NCI-H2196 (cell line): ENCODE results near the gene PRSS8.
"Not testable (repeated sequence)": the region's sequence is repeated elsewhere in the genome, so short reads cannot be mapped to it uniquely, and the experiment has no call there.

ENCODE experiments used
- DNase-seq: peaks from one replicate; lab custom pipeline; 2025; ENCODE audit not compliant: unreplicated experiment; lab: John Stamatoyannopoulos, UW

PRSS8 gene

DNA sequence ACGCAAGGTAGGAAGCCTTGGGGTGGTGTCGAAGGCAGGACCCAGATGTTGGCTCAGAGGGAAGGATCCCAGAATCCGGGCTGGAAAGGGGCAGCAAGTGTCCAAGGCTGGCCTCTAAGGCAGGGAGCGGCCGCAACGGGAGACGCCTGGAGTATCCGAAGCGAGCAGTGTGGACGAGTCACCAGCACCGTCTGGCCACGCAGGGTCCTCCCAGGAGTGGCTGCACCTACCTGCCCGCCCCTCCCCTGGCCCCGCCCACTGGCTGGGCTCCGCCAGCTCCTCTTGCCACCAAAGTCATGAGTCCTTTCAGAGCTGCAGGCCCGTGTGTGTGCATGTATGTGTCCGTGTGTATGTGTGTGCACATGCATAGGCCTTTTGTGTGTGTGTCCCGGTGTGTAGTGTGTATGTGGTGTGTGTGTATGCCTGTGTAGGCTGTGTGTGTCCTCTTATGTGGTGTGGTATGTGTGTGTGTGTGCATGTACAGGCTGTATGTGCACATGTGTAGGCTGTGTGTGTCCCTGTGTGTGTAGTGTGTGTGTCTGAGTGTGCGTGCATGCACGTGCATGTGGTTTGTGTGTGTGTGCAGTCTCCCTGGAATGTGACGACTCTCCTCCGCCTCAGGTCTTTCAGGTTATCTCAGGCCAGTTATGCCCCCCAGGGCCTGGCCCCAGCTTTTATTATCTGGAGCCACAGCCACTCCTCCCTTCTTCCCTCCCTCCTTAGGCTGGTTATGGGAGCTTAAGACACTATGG lies at the start of gene PRSS8:
Gene PRSS8 (minus strand): TSS at position 193 of the 752 bp plus-strand sequence. CDS start 229 bp downstream, outside the sequence.
- peak; percentile 56 for DNase-seq

DNA sequence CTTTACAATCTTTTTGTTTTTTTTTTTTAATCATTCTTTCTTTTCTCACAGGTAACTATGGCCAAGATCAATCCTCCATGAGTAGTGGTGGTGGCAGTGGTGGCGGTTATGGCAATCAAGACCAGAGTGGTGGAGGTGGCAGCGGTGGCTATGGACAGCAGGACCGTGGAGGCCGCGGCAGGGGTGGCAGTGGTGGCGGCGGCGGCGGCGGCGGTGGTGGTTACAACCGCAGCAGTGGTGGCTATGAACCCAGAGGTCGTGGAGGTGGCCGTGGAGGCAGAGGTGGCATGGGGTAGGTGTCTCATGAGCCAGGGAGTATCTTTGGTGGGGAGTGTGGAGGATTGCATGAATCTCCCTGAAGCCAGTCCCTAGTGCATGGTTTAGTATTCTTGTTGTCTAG lies 49.4 kb upstream of the PRSS8 start:
- no peak for DNase-seq

DNA sequence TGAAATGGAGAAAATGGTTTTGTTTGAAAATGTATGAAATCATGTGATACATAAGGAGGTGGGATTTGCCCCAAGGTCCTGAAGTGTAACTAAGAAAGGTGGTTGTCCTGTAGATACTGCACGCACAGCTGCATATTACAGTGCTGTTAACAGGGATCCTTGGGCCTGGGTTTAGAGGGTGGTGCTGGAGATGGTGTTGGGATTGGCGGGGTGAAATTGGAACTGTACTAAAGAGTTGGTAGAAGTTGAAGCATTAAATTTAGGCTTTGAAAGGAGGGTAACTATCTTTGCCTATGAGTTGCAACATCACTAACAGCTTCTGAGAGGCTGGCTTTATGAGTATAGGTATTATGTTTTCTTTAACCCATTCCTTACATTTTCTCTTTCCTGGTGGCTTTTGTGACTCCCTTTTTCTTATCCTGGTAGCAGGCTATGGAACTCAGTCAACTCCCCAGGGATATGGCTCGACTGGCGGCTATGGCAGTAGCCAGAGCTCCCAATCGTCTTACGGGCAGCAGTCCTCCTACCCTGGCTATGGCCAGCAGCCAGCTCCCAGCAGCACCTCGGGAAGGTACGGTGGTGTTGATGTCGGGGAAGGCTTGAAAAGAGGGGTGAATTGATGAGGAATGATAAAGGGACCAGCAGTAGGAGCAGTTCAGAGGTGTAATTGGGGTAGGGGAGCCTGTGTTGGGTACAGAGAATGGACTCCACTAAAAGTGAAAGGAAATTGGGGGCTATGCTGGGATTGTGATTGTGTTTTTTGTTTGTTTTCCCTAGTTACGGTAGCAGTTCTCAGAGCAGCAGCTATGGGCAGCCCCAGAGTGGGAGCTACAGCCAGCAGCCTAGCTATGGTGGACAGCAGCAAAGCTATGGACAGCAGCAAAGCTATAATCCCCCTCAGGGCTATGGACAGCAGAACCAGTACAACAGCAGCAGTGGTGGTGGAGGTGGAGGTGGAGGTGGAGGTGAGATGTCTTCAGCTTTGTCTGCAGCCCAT lies 48.2 kb upstream of the PRSS8 start:
- DNase-seq = no peak

DNA sequence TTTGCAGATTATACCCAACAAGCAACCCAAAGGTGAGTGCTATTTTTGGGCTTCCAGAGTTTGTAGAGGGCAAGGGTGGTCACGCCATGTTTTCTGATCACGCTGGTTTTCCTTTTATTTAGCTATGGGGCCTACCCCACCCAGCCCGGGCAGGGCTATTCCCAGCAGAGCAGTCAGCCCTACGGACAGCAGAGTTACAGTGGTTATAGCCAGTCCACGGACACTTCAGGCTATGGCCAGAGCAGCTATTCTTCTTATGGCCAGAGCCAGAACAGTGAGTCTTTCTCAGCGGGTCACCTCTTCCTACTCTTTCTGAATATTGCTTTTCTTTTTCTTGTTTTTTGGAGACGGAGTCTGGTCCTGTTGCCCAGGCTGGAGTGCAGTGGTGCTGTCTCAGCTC lies 46.9 kb upstream of the PRSS8 start:
- no peak for DNase-seq

DNA sequence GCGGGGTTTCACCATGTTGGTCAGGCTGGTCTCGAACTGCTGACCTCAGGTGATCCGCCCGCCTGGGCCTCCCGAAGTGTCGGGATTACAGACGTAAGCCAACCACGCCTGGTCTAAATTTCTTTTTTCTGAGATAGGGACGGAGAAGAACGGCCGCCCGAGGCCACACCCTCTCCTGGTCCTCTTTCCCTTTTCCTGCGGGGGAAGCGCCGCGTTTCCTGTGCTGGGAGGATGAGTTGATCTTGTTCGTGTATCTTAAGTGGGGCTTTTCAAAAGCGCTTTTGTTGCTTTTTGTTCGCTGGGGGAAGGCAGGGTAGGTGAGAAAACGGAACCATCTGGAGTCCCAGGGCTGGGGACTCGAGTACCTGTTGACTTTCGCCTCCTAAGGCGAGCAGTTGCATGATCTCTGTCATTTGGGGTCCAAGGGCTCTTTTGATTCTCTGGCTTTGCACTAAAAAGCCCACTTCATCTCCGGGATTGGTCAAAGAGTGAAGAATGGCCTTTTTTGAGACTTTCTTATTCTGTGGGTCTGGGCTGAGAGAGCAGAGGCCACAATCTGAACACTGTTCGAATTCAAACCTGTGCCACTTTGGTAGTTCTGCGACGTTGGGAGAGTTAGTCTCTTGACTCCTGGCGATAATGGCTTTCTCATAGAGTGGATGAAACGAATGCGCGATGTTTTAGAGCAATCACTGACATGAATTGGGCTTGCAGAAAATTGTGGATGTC lies 45.7 kb upstream of the PRSS8 start:
- no peak for DNase-seq

DNA sequence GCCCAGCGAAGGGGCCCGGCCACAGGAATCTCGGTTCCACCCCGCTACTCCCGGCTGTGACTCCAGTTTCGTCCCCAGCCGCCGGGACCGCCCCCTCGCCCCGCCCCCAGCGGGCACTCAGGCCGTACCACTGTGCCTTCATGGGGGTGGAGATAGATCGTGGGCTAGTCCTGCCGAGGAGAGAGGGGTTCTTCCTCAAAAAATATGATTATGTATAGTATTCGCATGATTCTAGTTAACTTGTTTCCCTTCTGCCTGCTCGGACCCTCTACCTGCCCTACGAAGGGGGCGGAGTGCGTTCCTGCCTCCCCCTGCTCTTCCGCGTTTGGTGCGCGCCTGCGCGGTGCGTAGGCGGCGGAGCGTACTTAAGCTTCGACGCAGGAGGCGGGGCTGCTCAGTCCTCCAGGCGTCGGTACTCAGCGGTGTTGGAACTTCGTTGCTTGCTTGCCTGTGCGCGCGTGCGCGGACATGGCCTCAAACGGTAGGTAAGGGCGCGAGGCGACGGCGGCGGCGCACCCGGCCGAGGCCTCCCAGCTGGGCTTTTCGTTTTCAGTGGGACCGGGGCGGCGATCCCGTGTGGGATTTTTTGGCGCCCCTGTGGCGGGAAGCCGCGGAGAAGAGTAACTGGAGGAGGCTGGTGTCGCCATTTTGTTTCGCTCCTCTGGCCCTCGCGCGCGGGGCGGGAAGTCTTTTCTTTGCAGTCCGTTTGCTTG lies 44.4 kb upstream of the PRSS8 start, which contains the start of gene FUS:
Gene FUS (plus strand): TSS at position 393 of the 713 bp plus-strand sequence. CDS start 76 bp downstream, at position 469.
- peak; percentile 91 for DNase-seq

DNA sequence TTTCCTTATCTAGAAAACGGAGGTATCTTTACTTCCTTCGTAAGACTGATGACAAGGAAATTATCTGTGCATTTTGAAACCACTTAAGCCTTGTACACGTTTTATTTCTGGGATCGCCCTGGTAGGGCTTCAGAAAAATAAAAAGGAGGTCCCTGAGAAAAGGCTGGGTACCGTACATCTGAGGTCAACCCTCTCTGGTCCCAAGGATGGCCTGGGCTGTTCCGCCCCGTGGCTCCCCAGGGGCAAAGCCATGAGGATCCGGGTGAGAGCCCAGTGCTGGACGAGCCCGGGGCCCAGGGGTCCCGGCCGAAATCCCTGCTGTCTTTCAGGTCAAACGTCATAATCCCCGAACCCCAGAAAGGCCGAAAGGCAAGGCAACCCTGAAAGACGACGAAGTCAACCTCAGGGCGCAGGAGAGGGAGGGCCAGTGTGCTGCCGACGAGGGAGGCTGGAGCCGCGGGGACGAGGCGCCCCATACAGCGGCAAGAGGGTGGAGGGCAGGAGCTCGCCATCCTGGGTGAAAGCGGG lies 43.8 kb upstream of the PRSS8 start:
- DNase-seq = no peak

DNA sequence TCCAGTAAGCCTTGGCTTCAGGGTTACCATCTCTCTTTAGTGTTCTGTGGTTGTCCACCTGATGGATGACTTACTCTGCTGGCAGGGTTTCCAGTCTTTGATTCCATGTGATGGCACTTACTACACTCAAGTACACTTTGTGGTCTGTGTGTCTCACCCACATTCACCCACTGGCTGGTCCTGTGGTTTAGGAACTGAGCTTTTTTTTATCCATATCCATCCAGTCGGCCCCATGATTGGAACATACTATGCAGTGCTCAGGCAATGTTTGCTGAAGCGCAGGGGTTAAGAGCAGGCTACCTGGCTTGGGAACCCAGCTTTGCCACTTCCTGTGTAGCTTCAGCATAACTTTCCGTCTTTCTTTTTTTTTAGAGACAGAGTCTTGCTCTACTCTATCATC lies 41.6 kb upstream of the PRSS8 start:
- DNase-seq = peak; percentile 64

DNA sequence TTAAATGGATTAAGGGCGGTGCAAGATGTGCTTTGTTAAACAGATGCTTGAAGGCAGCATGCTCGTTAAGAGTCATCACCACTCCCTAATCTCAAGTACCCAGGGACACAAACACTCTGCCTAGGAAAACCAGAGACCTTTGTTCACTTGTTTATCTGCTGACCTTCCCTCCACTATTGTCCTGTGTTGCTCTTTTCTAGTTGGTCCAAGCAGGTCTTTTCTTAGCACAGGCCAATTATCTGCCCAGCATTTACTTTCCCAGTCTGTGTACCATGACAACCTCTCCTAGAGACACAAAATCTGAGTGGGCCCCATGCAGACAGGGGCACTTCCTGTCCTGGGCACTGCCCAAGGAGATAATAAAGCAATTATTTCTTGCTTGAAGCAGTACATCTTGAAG lies 34.5 kb upstream of the PRSS8 start:
- DNase-seq = peak; percentile 27

DNA sequence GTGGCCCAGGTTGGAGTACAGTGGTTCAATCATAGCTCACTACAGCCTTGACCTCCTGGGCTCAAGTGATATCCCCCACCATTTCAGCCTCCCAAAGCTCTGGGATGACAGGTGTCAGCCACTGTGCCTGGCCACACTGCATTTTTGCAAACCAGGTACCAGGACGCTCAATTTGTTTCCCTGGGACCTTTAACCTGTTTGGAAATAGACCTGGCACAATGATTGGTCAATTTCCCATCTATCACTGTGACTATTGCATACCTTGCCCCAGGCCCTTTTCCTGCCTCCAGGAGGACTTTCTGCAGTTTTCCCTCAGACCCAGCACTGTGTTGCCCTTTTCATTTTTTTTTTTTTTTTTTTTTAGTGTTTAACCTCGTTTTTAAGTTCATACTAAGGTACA lies 33.3 kb upstream of the PRSS8 start:
- no peak for DNase-seq

DNA sequence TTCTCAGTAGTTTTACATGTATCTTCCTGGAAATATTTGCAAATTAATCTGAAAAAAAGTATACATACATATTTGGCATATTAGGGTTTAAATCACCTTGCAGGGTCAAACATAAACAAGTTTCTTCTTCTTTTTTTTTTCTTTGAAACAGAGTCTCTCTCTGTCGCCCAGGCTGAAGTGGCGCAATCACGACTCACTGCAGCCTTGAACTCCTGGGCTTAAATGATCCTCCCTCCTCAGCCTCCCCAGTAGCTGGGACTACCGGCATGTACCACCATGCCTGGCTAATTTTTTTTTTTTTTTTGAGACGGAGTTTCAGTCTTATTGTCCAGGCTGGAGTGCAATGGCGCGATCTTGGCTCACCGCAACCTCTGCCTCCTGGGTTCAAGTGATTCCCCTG lies 31.8 kb upstream of the PRSS8 start:
- DNase-seq = no peak

DNA sequence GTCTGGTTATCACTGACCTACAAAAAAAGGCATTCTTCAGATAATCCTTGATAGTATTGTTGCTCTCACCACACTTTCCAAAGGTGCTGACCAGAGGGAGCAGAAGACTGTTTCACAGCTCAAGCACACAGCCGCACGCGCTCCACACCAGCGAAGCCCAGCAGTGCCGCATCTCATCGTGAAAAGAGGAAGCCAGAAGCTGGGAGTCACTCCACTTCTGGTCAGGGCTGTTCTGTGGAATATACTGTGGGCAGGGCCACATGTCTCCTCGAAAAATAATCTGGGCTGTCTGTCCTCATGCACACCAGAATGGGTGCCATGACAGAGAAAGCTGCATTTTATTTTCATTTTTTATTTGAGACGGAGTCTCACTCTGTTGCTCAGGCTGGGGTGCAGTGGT lies 21.6 kb upstream of the PRSS8 start:
- no peak for DNase-seq

DNA sequence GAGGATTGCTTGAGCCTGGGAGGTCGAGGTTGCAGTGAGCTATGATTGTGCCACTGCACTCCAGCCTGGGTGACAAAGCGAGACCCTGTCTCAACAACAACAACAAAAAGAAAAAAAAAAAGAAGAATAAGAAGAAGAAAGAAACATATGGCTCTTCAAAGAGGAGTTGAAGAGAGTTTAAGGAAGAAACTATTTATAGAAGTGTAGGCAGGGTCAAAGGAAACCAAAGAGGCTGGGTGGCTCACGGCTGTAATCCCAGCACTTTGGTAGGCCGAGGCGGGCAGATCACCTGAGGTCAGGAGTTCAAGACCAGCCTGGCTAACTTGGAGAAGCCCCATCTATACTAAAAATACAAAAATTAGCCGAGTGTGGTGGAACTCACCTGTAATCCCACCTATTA lies 15.4 kb upstream of the PRSS8 start:
- DNase-seq = not testable (repeated sequence)

DNA sequence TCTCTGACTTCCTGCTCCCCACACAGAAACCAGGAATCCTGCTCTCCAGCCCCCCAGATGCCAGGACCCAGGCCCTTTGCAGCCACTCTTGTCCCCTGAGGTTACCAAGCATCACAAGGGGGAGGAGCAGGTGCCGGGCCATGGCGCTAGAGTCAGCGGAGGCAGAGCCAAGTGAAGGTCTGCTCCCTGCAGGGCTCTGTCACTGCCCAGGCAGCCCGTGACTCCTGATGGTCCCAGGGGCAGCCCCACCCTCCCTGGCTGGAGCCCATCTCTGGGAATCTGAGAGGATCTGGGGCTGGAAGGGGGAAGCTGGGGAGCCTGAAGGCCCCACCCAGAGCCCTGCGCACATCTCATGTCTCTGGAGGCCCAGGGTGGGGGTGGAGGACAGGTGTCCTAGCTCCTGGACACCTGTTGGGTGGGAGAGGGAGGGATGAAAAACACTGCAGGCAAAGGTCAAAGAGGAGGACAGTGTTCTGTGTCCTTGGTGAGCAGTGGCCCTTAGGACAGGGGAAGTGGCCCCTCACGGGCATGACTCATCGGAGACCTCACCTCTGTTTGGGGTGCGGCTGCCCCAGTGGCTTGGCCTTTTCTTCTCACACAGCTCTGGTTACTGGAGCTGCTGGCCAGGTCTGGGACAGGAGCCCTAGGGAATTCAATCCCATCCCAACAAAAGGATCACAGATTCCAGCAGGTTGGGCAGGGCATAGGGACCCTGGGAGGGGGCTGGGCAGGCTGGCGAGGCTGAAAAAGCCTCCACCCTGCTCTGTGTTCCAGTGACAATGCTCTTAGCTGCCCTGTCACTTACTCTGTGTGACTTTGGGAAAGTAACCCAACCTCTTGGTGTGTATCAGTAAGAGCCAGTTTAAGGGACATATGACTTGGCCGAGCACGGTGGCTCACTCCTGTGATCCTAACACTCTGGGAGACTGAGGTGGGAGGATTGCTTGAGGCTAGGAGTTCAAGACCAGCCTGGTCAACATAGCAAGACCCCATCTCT lies 14.7 kb upstream of the PRSS8 start, which contains the start of gene PRSS36:
Gene PRSS36 (minus strand): TSS at position 173 of the 997 bp plus-strand sequence. CDS start 31 bp downstream, at position 142.
- DNase-seq = no peak

DNA sequence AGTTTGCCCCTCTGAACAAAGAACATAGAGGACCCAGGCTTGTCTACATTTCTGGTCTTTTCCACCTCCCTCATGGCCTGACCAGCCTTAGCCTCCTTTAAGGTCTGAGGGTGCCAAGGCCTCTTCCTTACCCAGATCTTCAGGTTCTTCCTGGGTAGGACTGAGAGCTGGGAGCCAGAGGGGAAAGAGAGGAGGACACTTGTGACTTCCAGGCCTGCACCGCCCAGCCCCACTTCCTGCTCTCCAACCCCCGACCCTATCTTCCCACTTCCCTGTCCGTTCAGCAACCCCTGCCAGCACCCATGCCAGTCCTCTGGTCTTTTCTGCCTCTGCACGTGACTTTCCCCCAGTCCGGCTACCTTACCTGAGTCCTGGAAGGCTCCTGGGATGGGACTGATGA lies 13.8 kb upstream of the PRSS8 start:
- no peak for DNase-seq

DNA sequence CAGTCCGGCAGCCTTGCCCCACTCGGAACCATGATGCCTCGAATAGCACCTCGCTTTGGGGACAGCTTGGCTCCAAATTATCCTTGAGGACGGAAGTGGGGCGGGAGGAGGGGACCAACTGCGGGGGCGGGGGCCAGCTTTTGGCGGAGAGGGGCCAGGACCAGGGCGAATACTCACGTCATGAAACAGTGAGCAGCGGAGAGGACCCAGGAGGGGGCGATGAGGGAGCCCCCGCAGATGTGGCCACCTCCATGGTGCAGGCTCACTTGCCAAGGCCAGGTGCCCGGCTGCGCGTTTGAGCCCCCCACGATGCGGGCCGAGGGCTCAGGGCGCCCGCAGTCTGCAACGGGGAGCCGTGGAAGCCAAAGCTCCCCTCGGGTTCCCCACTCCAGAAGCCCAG lies 13.4 kb upstream of the PRSS8 start:
- no peak for DNase-seq

DNA sequence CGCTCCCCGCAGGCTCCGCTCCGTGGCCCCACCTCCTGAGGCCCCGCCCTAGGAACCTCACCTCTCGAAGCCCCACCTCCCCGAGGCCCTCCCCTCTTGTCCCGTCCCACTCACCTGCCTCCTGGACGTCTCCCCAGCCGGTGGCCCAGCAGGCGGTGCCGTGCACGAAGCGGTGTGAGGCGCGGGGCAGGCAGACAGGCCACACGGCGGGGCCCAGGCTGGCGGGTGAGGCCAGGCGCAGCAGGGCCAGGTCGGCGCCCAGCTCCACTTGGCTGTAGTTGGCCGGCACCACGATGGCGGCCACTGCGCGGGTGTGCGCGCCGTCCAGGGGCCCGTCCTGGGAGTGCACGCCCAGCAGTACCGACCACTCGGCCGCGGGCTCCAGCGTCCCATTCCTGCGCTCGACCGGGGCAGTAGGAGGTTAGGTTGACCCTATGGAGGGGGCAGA lies 12.8 kb upstream of the PRSS8 start:
- DNase-seq = no peak

DNA sequence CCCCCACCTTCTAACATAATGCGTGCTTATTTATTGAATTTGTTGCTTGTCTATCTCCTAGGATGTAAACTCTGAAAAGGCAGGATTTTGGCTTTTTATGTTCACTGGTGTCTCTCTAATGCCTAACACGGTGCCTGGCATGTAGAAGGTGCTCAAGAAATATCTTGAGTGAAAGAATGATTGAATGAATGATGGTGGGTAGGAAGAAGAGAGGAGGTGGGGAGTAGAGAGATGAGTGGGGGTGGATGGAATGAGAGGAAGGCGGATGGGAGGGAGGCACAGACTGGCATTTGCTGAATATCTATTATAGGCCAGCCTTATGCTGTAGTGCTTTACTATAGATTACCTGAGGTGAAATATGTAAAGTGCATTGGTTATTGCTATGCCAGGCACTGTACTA lies 12.0 kb upstream of the PRSS8 start:
- no peak for DNase-seq
